ENCODE data around the gene GARIN5B. TPM values are rescaled to one million over a fixed set of nuclear protein-coding genes. Genes with fewer than 3 reads are reported as not detected.

GARIN5B gene
- total and polyA plus RNA-seq, 2 donors (not counting 1 experiment from before 2014, with no cell fraction given): not detected

- peaks cover 9% of the 10 kb centered on the region for H3K4me1 Mint-ChIP-seq
- Histone ChIP-seq H3K27me3 (replicated peaks in 1 of 4; ENCODE audit: control extremely low read depth in 1 of 4, control insufficient read depth in 3 of 4, insufficient read depth in 4 of 4, low read length in 3 of 4) (peaks cover 0 to 64% (median 25%) of the 10 kb centered on the region in 4 experiments), H3K4me3 (ENCODE audit: control extremely low read depth in 1 of 5, extremely low read depth in 1 of 5, insufficient read depth in 1 of 5, low read depth in 2 of 5, low read length in 4 of 5) (peak overlapping the region in 3 of 5 experiments; percentile 35 to 39 (median 38)), H3K9me3 (ENCODE audit: control extremely low read depth in 1 of 3, control insufficient read depth in 2 of 3, insufficient read depth in 1 of 3, low read length in 2 of 3) (peaks cover 0 to 22% (median 0%) of the 10 kb centered on the region in 3 donors), H3K36me3 (replicated peaks in 1 of 2; ENCODE audit: control extremely low read depth in 1 of 2, control insufficient read depth in 1 of 2, extremely low read depth in 1 of 2, insufficient read depth in 2 of 2, low read length in 1 of 2) (no peaks in the 10 kb centered on the region), H4K20me1 (ENCODE audit: control insufficient read depth, insufficient read depth, low read length, poor library complexity, severe bottlenecking) (no peaks in the 10 kb centered on the region), H3K79me2 (ENCODE audit: control insufficient read depth, insufficient read depth, low read length) (no peaks in the 10 kb centered on the region), H3K9ac (ENCODE audit: low read length) (no peak overlapping the region), H2AFZ (ENCODE audit: insufficient read depth, low read depth, low read length, poor library complexity, severe bottlenecking) (peak overlapping the region; percentile 62), H3K4me1 (ENCODE audit: control insufficient read depth in 2 of 2, insufficient read depth in 2 of 2, low read length in 2 of 2) (peaks cover 15 to 17% of the 10 kb centered on the region in 2 donors), H3K27ac (ENCODE audit: low read length in 2 of 2) (no peak overlapping the region), H3K4me2 (replicated peaks; ENCODE audit: low read depth, low read length, poor library complexity, severe bottlenecking) (peak overlapping the region; percentile 82)
- no peak overlapping the region for H3K27ac Mint-ChIP-seq
- no peak for TF ChIP-seq EZH2 (IDR thresholded peaks at IDR 0.05; ENCODE audit: borderline replicate concordance, insufficient read depth, low read depth, low read length, poor library complexity, severe bottlenecking)
- TF ChIP-seq, protein P1, sequence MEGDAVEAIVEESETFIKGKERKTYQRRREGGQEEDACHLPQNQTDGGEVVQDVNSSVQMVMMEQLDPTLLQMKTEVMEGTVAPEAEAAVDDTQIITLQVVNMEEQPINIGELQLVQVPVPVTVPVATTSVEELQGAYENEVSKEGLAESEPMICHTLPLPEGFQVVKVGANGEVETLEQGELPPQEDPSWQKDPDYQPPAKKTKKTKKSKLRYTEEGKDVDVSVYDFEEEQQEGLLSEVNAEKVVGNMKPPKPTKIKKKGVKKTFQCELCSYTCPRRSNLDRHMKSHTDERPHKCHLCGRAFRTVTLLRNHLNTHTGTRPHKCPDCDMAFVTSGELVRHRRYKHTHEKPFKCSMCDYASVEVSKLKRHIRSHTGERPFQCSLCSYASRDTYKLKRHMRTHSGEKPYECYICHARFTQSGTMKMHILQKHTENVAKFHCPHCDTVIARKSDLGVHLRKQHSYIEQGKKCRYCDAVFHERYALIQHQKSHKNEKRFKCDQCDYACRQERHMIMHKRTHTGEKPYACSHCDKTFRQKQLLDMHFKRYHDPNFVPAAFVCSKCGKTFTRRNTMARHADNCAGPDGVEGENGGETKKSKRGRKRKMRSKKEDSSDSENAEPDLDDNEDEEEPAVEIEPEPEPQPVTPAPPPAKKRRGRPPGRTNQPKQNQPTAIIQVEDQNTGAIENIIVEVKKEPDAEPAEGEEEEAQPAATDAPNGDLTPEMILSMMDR (IDR thresholded peaks at IDR 0.05): no peak
- 19% methylated on average over 43 of the region's 54 CpGs for WGBS (ENCODE audit: insufficient coverage)
- ChIA-PET CTCF (no interaction called here), POLR2A (interaction anchor here (0.9 kb wide), 1 partner anchor 115 kb away, joined by 4 read pairs; no protein-coding TSS in a partner anchor)
- H3K4me3 Mint-ChIP-seq: no peak overlapping the region
- intact Hi-C loops (cut with micrococcal nuclease): no loop called here
- peak; percentile 58 for ATAC-seq (ENCODE audit: low read depth)
- peaks cover 38% of the 10 kb centered on the region for H3K27me3 Mint-ChIP-seq
- H3K9me3 Mint-ChIP-seq (ENCODE audit: insufficient read depth): no peaks in the 10 kb centered on the region
- peak; percentile 49 for DNase-seq
Observed at GRCh38 chr19:55368701-55369563, 5.9 kb upstream of the GARIN5B start.

GRCh38 chr19:55368106-55368505, 5.0 kb upstream of the GARIN5B start:
- Histone ChIP-seq H4K20me1 (ENCODE audit: control insufficient read depth, insufficient read depth, low read length, poor library complexity, severe bottlenecking) (no peaks in the 10 kb centered on the region), H3K79me2 (ENCODE audit: control insufficient read depth, insufficient read depth, low read length) (no peaks in the 10 kb centered on the region), H3K9ac (ENCODE audit: low read length) (no peak overlapping the region), H3K27ac (ENCODE audit: low read length in 2 of 2) (no peak overlapping the region), H3K4me1 (ENCODE audit: control insufficient read depth in 2 of 2, insufficient read depth in 2 of 2, low read length in 2 of 2) (peaks cover 15 to 17% of the 10 kb centered on the region in 2 donors), H3K9me3 (ENCODE audit: control extremely low read depth in 1 of 3, control insufficient read depth in 2 of 3, insufficient read depth in 1 of 3, low read length in 2 of 3) (peaks cover 0 to 20% (median 0%) of the 10 kb centered on the region in 3 donors), H3K4me2 (replicated peaks; ENCODE audit: low read depth, low read length, poor library complexity, severe bottlenecking) (no peak overlapping the region), H3K27me3 (replicated peaks in 1 of 4; ENCODE audit: control extremely low read depth in 1 of 4, control insufficient read depth in 3 of 4, insufficient read depth in 4 of 4, low read length in 3 of 4) (peaks cover 0 to 57% (median 24%) of the 10 kb centered on the region in 4 experiments), H3K4me3 (ENCODE audit: control extremely low read depth in 1 of 5, extremely low read depth in 1 of 5, insufficient read depth in 1 of 5, low read depth in 2 of 5, low read length in 4 of 5) (no peak overlapping the region), H3K36me3 (replicated peaks in 1 of 2; ENCODE audit: control extremely low read depth in 1 of 2, control insufficient read depth in 1 of 2, extremely low read depth in 1 of 2, insufficient read depth in 2 of 2, low read length in 1 of 2) (no peaks in the 10 kb centered on the region), H2AFZ (ENCODE audit: insufficient read depth, low read depth, low read length, poor library complexity, severe bottlenecking) (no peak overlapping the region)
- CTCF ChIA-PET: no interaction called here
- no peak for TF ChIP-seq EZH2 (IDR thresholded peaks at IDR 0.05; ENCODE audit: borderline replicate concordance, insufficient read depth, low read depth, low read length, poor library complexity, severe bottlenecking)
- TF ChIP-seq, protein P1 (IDR thresholded peaks at IDR 0.05): no peak
- no peak for ATAC-seq (ENCODE audit: low read depth)
- DNase-seq: no peak
- no peaks in the 10 kb centered on the region for H3K9me3 Mint-ChIP-seq (ENCODE audit: insufficient read depth)
- no peak overlapping the region for H3K27ac Mint-ChIP-seq
- peaks cover 33% of the 10 kb centered on the region for H3K27me3 Mint-ChIP-seq
- WGBS (ENCODE audit: insufficient coverage): 93% methylated on average over 16 of the region's 16 CpGs
- no peak overlapping the region for H3K4me3 Mint-ChIP-seq
- H3K4me1 Mint-ChIP-seq: peaks cover 9% of the 10 kb centered on the region
- POLR2A ChIA-PET: no interaction called here
- intact Hi-C loops (cut with micrococcal nuclease): no loop called here

All from B cell (primary cell).